NCI-H748 (cell line): ENCODE measurements around the gene WTAP.
"Not testable (repeated sequence)": the region's sequence is repeated elsewhere in the genome, so short reads cannot be mapped to it uniquely, and the experiment has no call there.

ENCODE experiments used
- DNase-seq: peaks from one replicate; lab custom pipeline; 2025; ENCODE audit not compliant: unreplicated experiment; lab: John Stamatoyannopoulos, UW

WTAP gene

DNA sequence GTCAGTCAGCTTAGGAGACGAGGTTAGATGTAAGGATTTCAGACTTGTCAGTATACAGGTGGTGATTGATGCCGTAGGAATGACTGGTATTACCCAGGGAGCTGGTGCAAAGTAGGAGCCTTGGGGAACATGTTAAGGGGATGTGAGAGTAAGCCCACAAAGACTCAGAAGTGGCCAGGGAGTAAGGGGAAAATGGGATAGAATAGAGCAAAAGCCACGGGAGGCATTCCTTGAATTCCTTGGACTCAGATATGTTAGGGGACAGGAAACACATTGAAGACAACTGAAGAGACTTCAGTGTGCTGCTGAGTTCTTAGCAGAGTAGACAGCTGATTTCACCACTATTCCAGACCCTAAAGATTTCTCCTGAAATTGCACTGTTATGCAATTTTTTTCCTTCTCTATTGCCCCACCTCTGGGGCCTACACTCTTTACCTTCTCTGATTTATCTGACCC is 33.3 kb downstream of the WTAP start:
- DNase-seq = no peak

DNA sequence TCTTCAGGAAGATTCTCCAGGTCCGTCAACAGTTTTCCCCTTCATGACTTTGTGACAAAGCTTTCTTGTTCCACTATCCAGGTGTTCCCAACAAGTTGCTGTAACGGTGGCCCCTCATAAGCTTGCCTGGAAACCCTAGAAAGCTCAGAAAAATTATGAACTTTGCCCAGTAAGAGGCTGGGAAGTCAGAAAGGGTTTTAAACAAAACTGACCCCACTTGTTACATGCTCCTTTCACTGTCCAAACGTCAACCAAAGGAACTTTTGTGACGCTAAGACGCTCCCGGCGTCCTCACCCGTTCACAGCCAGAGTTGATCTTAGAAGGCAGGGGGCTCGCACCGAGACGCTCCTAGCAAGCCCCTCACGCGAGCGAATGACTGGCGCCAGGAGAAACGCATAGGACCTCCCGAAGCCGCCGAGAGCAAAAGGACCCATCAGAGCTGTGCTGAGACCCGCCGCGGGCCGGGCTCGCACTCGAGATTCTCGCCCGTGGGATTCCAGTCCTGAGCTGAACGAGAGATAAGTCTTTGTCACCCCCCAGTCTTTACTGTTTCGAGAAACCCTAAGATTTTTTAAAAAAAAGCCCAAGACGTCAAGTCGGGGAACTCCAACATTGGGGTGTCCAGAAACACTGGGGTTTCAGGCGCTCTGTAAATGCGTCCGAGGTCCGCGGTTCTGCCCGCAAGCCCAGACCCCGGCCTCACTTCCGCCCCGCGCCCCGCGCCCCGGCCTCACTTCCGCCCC is 34.0 kb downstream of the WTAP start:
- peak; percentile 60 for DNase-seq

DNA sequence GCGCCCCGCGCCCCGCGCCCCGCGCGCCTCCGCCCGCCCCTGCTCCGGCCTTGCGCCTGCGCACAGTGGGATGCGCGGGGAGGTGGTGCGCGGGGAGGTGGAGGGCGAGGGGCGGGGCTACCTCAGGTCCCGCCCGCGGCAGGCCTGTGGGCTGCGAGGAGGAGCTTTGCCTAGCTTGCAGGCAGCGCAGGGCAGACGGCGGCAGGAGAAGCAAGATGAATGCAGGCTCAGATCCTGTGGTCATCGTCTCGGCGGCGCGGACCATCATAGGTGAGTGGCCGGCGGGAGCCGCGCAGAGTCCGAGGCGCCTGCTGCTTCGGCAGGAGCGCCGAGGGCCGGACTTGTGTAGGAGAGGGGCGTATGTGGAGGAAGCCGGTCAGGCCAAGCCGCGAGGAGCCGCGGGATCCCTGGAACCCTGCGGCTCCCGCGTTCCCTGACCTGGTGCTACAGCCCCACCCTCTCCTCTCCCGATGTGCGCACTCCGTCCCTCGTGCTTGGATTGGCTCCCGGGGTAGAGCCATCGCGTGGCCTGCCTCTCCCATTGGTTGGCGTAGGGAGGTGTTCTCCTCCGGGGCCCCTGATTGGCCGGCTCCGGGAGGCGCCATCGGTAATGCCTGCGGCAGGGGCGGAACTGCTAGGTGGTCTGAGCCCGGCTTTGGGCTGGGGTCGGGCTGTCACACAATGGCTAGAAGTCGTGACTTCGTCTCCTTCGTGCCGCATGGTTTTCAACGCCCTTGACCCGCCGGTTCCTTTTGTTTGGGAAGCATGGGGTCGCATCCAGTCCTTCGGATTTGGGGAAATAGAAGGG is 34.8 kb downstream of the WTAP start, which contains the start of gene ACAT2:
Gene ACAT2 (plus strand): TSS at position 173 of the 808 bp plus-strand sequence. CDS start 43 bp downstream, at position 216.
- DNase-seq = peak; percentile 98

- DNase-seq = peak; percentile 36
These were observed 35.5 kb downstream of the WTAP start for GRCh38 chr6:159762681-159763293.

GRCh38 chr6:159766906-159767305 is 39.6 kb downstream of the WTAP start:
- DNase-seq = no peak

GRCh38 chr6:159769470-159769869 is 42.2 kb downstream of the WTAP start:
- no peak for DNase-seq

- no peak for DNase-seq
These were observed 44.9 kb downstream of the WTAP start for GRCh38 chr6:159772196-159772595.

- DNase-seq = no peak
These were observed 50.1 kb downstream of the WTAP start for GRCh38 chr6:159777240-159777904.

DNA sequence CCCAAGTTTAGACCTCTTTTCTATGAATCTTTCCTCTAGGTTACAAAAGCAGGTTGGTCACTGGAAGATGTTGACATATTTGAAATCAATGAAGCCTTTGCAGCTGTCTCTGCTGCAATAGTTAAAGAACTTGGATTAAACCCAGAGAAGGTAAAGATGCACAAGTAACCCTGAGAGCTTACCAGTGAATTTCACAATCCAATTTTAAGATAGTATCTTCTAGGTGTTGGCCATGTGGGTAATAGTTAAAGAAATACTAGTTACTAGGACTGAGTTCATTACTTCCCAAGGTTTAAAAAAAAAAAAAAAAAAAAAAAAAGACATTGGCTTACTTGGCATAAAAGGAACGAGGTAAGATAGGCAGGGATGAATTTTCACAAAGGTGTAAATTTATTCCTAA is 50.8 kb downstream of the WTAP start:
- no peak for DNase-seq

GRCh38 chr6:159778542-159779103 is 51.3 kb downstream of the WTAP start:
- no peak for DNase-seq

GRCh38 chr6:159788276-159788675 is 61.0 kb downstream of the WTAP start:
- DNase-seq = no peak

DNA sequence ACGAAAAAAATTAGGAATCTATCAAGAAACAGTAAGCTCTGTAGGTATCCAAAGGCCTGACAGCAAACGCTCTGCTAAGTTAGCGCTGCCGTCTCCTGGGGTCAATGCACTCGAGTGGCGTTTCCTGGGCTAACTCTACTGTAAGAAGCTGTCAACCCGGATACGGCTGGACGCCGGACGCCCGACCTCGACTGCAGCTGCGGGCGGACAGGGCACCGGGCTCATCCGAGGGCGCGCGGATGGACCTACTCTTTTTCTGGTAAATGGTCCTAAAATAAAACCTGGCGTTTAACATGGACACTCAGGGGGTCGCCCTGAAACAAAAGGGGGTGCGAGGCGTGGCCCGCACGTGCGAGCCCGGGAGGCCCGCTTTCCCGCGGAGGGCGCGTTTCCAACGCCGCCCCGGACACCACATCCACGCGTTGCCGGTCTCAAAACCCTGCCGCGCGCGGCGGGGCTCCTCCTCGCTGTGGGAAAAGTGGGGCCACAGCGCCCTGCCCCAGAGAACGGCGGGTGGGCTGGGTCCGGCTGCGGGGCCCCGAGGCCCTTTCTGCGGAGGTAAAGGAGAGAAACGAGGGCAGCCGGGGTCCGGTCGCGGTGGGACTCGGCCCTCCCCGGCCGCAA is 61.6 kb downstream of the WTAP start:
- peak; percentile 36 for DNase-seq

DNA sequence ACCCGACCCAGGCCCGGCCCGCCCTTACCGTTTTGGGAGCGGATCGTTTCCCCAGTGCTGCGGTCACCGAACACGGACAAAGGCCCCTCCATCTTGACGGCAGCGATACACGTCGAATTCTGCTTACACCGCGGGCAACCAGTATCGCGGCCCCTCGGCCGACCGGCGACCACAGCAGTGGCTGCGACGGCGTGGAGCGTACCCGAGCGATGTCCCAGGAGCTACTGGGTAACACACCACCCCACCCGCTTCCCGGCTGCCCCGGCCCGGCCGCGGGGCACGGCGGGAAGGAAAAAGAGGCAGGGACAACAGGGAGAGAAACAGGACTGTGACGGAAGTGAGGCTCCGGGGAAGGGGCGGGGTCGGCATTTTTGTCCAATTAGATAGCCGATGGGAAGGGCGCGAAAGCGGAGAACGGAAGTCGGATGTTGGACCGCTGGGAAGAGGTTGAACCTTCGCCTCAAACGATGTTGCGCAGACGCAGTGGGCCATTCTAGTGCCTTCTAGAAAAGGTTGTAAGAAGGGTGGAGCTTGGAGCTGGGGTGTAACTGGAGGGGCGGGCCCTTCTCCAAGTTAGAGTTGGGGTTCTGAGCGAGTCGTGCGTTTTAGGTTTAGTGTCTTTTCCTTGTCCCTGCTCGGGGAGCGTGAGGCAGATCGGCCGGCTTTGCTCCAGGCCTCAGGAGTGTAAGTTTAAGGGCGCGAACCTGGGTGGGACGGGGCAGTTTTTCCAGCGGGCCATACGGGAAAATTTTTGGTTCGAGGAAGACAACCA is 62.3 kb downstream of the WTAP start, which contains the start of gene TCP1:
Gene TCP1 (minus strand): TSS at position 226 of the 772 bp plus-strand sequence. CDS start 134 bp downstream, at position 92.
- peak; percentile 99 for DNase-seq

DNA sequence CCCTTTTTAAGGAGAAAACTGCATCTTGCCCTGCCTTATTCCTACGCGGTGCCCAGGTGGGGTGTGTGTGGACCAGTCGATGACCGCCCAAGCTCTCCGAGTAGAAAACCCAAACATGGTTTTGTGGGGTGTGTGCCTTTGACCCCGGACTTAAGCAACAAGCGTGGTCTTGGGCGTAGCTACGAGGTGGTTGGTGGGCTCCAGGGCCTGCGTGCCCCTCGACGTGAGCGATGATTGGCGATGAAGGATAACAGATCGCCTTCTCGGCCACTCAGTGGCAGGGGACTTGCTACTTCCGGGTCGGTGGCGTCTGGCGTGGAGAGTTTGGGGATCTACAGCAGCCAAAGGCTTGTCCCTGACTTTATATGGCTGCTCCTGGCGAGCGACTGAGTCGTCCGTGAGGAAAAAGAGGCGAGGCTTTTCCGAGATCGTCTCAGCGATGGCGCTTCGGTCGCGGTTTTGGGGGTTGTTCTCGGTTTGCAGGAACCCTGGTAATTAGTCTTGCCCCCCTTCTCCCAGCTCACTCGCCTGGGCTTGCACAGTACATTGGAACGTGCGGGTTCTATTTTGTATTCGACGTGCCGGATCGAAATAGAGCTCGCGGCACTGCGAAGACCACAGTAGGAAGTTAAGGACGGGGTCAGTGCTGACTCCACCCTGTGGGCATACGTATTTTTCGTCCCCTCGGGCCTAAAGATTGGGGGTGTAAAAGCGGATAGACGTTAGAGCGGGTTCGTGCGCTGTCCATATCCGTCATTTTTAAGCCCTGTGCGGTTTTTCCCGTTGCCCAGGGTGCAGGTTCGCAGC is 63.0 kb downstream of the WTAP start, which contains the start of gene MRPL18:
Gene MRPL18 (plus strand): TSS at position 319 of the 807 bp plus-strand sequence. CDS start 121 bp downstream, at position 440.
- DNase-seq = peak; percentile 98

DNA sequence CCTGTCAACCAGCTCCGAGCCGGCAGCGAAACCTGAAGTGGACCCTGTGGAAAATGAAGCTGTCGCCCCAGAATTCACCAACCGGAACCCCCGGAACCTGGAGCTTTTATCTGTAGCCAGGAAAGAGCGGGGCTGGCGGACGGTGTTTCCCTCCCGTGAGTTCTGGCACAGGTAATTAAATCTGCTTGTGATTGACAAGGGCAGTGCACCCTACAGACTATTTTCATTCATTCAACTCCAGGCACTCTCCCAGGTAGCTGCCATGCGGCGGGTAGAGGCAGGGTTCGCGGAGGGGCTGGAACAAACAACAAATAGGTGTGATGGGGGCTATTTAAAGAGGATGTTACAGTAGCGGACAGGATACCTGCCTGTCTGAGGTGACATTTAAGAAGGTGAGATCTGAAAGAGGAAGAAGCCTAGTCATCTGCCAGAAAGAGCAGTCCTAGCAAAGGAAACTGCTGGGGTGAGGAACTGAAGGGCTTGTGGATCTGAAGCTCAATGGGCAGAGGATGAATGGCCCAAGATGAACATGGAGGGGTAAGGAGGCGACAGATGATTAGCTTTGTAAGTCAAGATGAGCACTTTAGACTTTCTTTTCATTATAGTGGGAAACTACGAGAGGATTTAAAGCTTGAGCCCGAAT is 63.8 kb downstream of the WTAP start:
- DNase-seq = peak; percentile 55

GRCh38 chr6:159794976-159795375 is 67.7 kb downstream of the WTAP start:
- not testable (repeated sequence) for DNase-seq

- no peak for DNase-seq
These were observed 70.2 kb downstream of the WTAP start for GRCh38 chr6:159797554-159797953.
